NCI-H82 treated with DMSO at 0.1 percent for 48 hours (cell line): ENCODE measurements around the gene MRPL50.

Experiments used
- DNase-seq: peaks from one replicate; lab custom pipeline; 2025; ENCODE audit not compliant: unreplicated experiment; lab: John Stamatoyannopoulos, UW

The MRPL50 gene

GRCh38 chr9:101341958-101342357 is 56.5 kb downstream of the MRPL50 start:
- DNase-seq = no peak
